HG03575 (cell line): ENCODE results near the gene ABCG1.
"Not testable (repeated sequence)": the region's sequence is repeated elsewhere in the genome, so short reads cannot be mapped to it uniquely, and the experiment has no call there.

ENCODE experiments used
- ATAC-seq: cut with Tn5 transposase; IDR thresholded peaks from one replicate; pipeline ENCODE4 v1.9.1; 2021; ENCODE audit not compliant: unreplicated experiment, insufficient number of reproducible peaks, low FRiP score; ENCODE audit errors: extremely low read depth

Gene ABCG1

DNA sequence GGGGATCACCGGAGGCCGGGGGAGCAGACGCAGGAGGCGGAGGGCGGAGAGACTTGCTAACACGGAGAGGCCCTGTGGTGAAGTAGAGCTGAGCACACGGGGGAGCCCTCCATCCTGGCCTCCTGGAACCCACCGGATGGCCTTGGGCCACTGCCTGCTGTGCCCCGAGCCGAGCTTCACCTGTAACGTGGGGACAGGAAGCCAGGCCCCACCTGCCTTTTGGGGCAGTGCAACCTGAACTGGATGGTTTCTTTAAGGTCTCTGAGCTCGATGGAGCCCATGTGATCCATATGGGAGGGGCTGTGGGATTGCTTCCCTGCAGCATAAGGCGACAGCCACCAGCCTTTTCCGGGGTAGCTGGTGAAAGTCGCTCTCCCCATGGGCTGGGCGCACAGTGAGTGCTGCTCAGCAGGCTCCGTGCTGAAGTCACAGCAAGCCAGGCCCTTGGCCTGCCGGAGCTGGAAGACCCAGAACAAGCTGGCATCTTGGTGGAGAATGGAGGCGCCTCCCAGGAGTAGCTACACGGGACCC lies 60.5 kb downstream of the ABCG1 start:
- no peak for ATAC-seq

- ATAC-seq, result no peak
These were observed 60.9 kb downstream of the ABCG1 start for GRCh38 chr21:42279888-42280287.

- no peak for ATAC-seq
These were observed 61.6 kb downstream of the ABCG1 start for GRCh38 chr21:42280356-42281180.

GRCh38 chr21:42281181-42281680 lies 62.3 kb downstream of the ABCG1 start:
- ATAC-seq, result no peak

GRCh38 chr21:42282021-42282420 lies 63.1 kb downstream of the ABCG1 start:
- ATAC-seq, result no peak

DNA sequence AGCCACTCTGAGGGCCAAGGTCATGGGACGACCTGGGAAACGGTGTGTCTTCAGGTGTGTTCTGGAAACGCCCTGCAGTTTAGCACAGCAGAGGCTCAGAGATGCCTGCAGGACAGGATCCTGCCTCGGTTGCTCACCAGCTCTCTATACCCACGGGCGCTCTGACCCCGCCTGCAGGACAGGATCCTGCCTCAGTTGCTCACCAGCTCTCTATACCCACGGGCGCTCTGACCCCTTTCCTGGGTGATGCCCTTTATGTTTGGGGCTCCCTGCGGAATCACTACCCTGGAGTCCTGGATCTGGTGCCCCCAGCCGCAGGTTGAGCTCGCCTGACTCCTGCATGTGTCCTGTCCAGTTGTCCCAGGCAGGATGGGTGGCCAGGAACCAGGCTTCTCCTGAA lies 63.8 kb downstream of the ABCG1 start:
- ATAC-seq, result no peak

- ATAC-seq, result no peak
These were observed 66.8 kb downstream of the ABCG1 start for GRCh38 chr21:42285569-42286245.

GRCh38 chr21:42286416-42286815 lies 67.5 kb downstream of the ABCG1 start:
- no peak for ATAC-seq

DNA sequence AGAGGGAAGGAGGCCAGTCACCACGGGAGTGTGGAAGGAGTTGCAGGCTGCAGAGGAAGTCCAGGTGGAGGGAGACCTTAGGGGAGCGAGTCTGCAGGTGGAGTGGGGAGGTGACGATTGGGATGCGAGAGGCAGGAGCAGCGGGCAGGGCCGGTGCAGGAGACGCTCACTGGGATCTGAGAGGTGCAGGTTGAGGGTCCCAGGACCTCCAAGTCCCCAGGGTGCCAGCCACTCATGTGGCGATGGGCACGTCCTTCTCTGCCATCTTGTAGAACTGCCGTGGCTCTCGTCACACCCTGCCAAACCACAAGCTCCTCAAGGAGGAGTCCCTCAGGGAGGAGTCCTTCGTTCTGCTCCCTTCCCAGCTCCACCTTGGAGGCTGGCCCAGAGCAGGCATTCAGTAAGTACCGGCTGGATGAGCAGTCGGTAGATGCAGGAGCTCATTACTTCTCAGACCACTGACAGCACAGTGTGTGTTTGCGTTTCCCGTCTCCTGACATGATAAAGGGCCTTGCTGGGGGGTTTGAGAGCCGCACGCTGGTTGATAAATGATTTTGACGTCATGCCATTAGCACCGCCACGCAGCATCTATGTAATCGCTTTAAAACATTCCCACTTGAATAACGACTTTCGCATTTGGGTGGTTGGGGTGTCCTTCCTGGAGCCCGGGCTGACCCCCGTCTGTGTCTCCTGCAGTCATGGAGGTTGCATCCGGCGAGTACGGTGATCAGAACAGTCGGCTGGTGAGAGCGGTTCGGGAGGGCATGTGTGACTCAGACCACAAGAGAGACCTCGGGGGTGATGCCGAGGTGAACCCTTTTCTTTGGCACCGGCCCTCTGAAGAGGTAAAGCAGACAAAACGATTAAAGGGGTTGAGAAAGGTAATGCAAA lies 68.5 kb downstream of the ABCG1 start:
- ATAC-seq, result no peak

- no peak for ATAC-seq
These were observed 70.0 kb downstream of the ABCG1 start for GRCh38 chr21:42288962-42289361.

GRCh38 chr21:42289926-42290325 lies 71.0 kb downstream of the ABCG1 start:
- no peak for ATAC-seq

- no peak for ATAC-seq
These were observed 71.6 kb downstream of the ABCG1 start for GRCh38 chr21:42290505-42290904.

GRCh38 chr21:42291003-42291750 lies 72.2 kb downstream of the ABCG1 start:
- no peak for ATAC-seq

DNA sequence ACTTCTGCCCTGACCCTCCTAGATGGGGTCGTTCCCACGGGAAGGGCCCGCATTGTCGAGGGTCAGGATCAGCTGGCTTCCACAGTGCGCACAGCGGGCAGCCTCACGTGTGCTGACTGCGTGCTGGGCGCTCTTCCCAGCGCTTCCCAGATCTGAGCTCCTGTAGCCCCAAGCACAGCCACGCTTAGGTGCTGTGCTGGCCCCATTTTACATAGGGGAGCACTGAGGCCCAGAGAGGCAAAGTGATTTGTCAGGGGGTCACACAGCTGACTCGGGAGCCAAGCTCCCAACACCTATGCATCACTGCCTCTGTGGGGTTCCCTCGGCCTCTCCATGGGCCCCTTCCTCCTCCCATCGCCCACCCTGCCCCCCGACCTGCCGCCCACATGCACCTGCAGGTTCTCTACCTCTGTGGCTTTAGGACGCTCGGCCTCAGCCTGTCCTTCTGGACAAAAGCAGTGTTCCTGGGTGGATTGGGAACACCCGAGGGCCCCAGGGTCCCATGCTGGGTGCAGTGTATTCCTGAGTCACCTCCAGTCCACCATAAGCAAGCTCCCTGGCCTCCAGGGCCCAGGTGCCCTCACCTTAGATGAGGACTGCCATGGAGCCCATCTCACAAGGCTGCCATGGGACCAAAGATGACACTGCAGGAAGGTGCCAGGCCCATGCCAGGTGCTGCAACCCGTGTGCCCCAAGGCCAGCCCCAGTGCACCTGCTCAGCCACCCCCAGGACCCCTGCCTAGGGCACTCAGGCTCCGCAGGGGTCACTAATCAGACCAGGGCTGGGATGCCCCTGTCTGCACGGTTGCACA lies 73.0 kb downstream of the ABCG1 start:
- no peak for ATAC-seq

DNA sequence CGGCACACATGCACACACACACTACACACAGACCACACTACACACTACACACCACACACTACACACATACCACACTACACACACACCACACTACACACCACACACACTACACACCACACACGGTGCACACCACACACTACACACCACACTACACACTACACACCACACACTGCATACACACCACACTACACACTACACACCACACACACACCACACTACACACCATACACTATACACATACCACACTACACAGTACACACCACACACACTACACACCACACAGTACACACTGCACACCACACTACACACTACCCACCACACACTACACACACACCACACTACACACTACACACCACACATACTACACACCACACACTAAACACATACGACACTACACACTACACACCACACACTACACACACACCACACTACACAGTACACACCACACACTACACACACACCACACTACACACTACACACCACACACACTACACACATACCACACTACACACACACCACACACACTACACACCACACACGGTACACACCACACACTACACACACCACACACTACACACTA lies 73.7 kb downstream of the ABCG1 start:
- ATAC-seq, result not testable (repeated sequence)

GRCh38 chr21:42293649-42294272 lies 74.8 kb downstream of the ABCG1 start:
- no peak for ATAC-seq

DNA sequence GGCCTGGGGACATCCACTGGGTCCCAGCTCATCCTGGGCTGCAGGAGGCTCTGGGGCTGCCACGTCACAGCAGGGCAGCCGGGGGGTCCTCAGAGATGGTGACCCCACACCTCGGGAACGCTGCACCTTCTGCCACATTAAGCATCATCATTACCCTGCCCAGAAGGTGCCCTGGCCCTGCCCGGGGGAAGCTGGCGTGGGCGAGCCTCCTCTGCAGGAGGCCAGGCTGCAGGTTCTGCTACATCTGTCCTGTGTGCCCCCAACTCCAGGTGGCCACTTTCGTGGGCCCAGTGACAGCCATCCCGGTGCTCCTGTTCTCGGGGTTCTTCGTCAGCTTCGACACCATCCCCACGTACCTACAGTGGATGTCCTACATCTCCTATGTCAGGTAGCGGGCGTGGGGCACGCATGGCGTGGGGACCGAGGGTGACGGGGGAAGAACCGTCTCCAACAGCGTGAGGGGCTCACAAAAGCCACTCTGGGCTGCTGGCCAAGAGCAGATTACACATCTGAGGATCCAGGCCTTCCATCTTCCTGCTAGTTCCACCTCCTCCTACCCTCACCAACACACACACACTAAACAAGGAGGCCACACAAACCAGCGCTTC lies 75.4 kb downstream of the ABCG1 start:
- no peak for ATAC-seq
